Measurements from ENCODE around the gene DUSP23.

The DUSP23 gene

GRCh38 chr1:159823406-159823805, 42.6 kb downstream of the DUSP23 start:
- no peaks in the 10 kb centered on the region for H3K9me3 ChIP-seq (ENCODE audit: insufficient read depth, low read length)
- TF ChIP-seq, protein P1, sequence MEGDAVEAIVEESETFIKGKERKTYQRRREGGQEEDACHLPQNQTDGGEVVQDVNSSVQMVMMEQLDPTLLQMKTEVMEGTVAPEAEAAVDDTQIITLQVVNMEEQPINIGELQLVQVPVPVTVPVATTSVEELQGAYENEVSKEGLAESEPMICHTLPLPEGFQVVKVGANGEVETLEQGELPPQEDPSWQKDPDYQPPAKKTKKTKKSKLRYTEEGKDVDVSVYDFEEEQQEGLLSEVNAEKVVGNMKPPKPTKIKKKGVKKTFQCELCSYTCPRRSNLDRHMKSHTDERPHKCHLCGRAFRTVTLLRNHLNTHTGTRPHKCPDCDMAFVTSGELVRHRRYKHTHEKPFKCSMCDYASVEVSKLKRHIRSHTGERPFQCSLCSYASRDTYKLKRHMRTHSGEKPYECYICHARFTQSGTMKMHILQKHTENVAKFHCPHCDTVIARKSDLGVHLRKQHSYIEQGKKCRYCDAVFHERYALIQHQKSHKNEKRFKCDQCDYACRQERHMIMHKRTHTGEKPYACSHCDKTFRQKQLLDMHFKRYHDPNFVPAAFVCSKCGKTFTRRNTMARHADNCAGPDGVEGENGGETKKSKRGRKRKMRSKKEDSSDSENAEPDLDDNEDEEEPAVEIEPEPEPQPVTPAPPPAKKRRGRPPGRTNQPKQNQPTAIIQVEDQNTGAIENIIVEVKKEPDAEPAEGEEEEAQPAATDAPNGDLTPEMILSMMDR (IDR thresholded peaks at IDR 0.05; ENCODE audit: insufficient read depth, low read length, poor library complexity, severe bottlenecking) = no peak
- TF ChIP-seq EZH2phosphoT487 (conservative IDR thresholded peaks at IDR 0.05; ENCODE audit: low read length) = no peak
- no peaks in the 10 kb centered on the region for H3K27me3 ChIP-seq (ENCODE audit: low read length)
- H3K27ac ChIP-seq (ENCODE audit: low read depth, low read length) = no peak overlapping the region
- no peak overlapping the region for H3K4me2 ChIP-seq (ENCODE audit: low read depth, low read length, poor library complexity, severe bottlenecking)
- H3K4me3 ChIP-seq (ENCODE audit: insufficient read depth, low read length, poor library complexity, severe bottlenecking) = no peak overlapping the region
- no peaks in the 10 kb centered on the region for H3K9me2 ChIP-seq (replicated peaks; ENCODE audit: insufficient read depth, low read length)
- H2AFZ ChIP-seq (ENCODE audit: low read depth, low read length, severe bottlenecking) = no peak overlapping the region
- no peak overlapping the region for H3K9ac ChIP-seq (ENCODE audit: low read length)
- no peaks in the 10 kb centered on the region for H3K36me3 ChIP-seq (ENCODE audit: low read length)
- H3F3A ChIP-seq (ENCODE audit: insufficient read depth) = no peaks in the 10 kb centered on the region
- H3K79me2 ChIP-seq (ENCODE audit: insufficient read depth, low read length) = no peaks in the 10 kb centered on the region
- no peaks in the 10 kb centered on the region for H4K20me1 ChIP-seq (ENCODE audit: low read depth, low read length)

- no peak for TF ChIP-seq EZH2phosphoT487 (conservative IDR thresholded peaks at IDR 0.05; ENCODE audit: low read length)
- TF ChIP-seq, protein P1 (IDR thresholded peaks at IDR 0.05; ENCODE audit: insufficient read depth, low read length, poor library complexity, severe bottlenecking) = no peak
- H2AFZ ChIP-seq (ENCODE audit: low read depth, low read length, severe bottlenecking) = no peak overlapping the region
- H3K27me3 ChIP-seq (ENCODE audit: low read length) = no peaks in the 10 kb centered on the region
- H3F3A ChIP-seq (ENCODE audit: insufficient read depth) = no peaks in the 10 kb centered on the region
- no peaks in the 10 kb centered on the region for H3K79me2 ChIP-seq (ENCODE audit: insufficient read depth, low read length)
- no peaks in the 10 kb centered on the region for H3K9me3 ChIP-seq (ENCODE audit: insufficient read depth, low read length)
- H3K4me3 ChIP-seq (ENCODE audit: insufficient read depth, low read length, poor library complexity, severe bottlenecking) = no peak overlapping the region
- H3K36me3 ChIP-seq (ENCODE audit: low read length) = no peaks in the 10 kb centered on the region
- no peaks in the 10 kb centered on the region for H4K20me1 ChIP-seq (ENCODE audit: low read depth, low read length)
- H3K27ac ChIP-seq (ENCODE audit: low read depth, low read length) = no peak overlapping the region
- H3K9me2 ChIP-seq (replicated peaks; ENCODE audit: insufficient read depth, low read length) = no peaks in the 10 kb centered on the region
- H3K4me2 ChIP-seq (ENCODE audit: low read depth, low read length, poor library complexity, severe bottlenecking) = no peak overlapping the region
- no peak overlapping the region for H3K9ac ChIP-seq (ENCODE audit: low read length)
Observed at GRCh38 chr1:159825564-159825963, 44.8 kb downstream of the DUSP23 start.

DNA sequence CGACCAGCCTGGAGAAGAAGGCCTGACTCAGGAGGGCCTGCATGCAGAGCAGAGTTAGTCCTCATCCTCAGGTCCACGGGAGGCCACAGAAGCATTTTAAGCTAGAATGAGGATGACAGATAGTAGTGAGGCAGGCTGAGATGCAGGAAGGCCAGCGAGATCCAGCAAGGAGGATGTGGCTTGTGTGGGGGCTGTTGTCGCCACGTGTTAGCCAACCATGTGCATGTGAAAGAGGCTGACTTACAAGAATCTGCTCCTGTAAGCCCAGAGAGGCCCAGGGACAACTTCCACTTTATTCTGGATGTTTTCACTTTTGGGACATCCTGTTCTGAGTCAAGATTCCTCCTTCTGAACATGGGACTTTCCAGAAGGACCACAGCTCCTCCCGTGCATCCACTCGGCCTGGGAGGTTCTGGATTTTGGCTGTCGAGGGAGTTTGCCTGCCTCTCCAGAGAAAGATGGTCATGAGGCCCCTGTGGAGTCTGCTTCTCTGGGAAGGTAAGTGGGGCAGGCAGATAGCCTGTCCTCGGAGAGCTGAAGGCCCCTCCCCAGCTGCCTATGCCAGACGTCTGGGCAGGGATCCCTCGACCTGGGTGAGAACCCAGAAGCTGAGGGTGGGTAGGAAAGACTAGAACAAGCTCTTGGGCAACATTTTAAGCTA, 45.8 kb downstream of the DUSP23 start, which contains the start of gene SLAMF8:
SLAMF8 (plus strand) TSS at position 433 of the 661 bp plus-strand sequence; CDS start at position 459, 26 bp downstream.
- H3K9me3 ChIP-seq (ENCODE audit: insufficient read depth, low read length) = no peaks in the 10 kb centered on the region
- H3K27ac ChIP-seq (ENCODE audit: low read depth, low read length) = no peak within 1 kb of the TSS
- TF ChIP-seq, protein P1 (IDR thresholded peaks at IDR 0.05; ENCODE audit: insufficient read depth, low read length, poor library complexity, severe bottlenecking) = no peak
- no peak for TF ChIP-seq EZH2phosphoT487 (conservative IDR thresholded peaks at IDR 0.05; ENCODE audit: low read length)
- no peaks in the 10 kb centered on the region for H4K20me1 ChIP-seq (ENCODE audit: low read depth, low read length)
- H3F3A ChIP-seq (ENCODE audit: insufficient read depth) = no peaks in the 10 kb centered on the region
- no peaks in the 10 kb centered on the region for H3K9me2 ChIP-seq (replicated peaks; ENCODE audit: insufficient read depth, low read length)
- H3K4me2 ChIP-seq (ENCODE audit: low read depth, low read length, poor library complexity, severe bottlenecking) = no peak within 1 kb of the TSS
- H3K79me2 ChIP-seq (ENCODE audit: insufficient read depth, low read length) = no peaks in the 10 kb centered on the region
- H3K27me3 ChIP-seq (ENCODE audit: low read length) = no peaks in the 10 kb centered on the region
- H3K4me3 ChIP-seq (ENCODE audit: insufficient read depth, low read length, poor library complexity, severe bottlenecking) = no peak within 1 kb of the TSS
- H3K9ac ChIP-seq (ENCODE audit: low read length) = no peak within 1 kb of the TSS
- H2AFZ ChIP-seq (ENCODE audit: low read depth, low read length, severe bottlenecking) = no peak within 1 kb of the TSS
- no peaks in the 10 kb centered on the region for H3K36me3 ChIP-seq (ENCODE audit: low read length)
